OCI-LY1 (cell line): Measurements from ENCODE around the gene PARVA.

Source experiments
- EZH2 ChIP-seq: fragments of 200-600 bp; sonication (generic), shearing (Covaris generic); IDR thresholded peaks from 2 replicates; pipeline ENCODE4 v1.8.0; 2017; ENCODE audit warnings: borderline replicate concordance, mixed run types, mild to moderate bottlenecking, antibody characterized with exemption, low read length, moderate library complexity, mixed read lengths
- TF ChIP-seq, protein P1 (sequence below): fragments of 200-600 bp; sonication (generic), shearing (Covaris generic); IDR thresholded peaks from 2 replicates; pipeline ENCODE4 v1.5.1; 2017; ENCODE audit warnings: mild to moderate bottlenecking, antibody characterized with exemption, low read length, moderate library complexity, mixed read lengths

DNA sequence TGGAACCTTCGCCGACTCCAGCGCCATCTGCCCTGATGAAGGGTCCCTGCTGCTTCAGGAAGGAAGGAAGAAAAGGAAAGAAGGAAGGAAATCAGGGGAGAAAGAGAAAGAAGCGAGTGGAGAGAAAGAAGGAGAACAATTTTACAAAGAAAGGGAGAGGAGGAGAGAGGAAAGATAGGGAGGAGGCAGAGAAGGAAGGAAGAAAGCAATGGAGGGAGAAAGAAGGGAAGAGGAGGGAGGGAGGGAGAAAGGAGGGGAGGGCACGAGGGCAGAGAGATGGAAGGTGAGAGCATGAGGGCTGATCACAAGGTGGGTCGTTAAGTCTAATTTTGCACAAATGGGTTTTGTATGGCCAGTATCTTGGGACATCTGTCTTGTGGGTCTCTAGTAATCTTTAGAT is 39.2 kb downstream of the PARVA start:
- no peak for TF ChIP-seq EZH2
- TF ChIP-seq, protein P1, sequence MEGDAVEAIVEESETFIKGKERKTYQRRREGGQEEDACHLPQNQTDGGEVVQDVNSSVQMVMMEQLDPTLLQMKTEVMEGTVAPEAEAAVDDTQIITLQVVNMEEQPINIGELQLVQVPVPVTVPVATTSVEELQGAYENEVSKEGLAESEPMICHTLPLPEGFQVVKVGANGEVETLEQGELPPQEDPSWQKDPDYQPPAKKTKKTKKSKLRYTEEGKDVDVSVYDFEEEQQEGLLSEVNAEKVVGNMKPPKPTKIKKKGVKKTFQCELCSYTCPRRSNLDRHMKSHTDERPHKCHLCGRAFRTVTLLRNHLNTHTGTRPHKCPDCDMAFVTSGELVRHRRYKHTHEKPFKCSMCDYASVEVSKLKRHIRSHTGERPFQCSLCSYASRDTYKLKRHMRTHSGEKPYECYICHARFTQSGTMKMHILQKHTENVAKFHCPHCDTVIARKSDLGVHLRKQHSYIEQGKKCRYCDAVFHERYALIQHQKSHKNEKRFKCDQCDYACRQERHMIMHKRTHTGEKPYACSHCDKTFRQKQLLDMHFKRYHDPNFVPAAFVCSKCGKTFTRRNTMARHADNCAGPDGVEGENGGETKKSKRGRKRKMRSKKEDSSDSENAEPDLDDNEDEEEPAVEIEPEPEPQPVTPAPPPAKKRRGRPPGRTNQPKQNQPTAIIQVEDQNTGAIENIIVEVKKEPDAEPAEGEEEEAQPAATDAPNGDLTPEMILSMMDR = no peak
